ENCODE results near the gene ATXN1. TPM values are rescaled to one million over a fixed set of nuclear protein-coding genes. Genes with fewer than 3 reads are reported as not detected.
"Not testable (repeated sequence)": the region's sequence is repeated elsewhere in the genome, so short reads cannot be mapped to it uniquely, and the experiment has no call there.

Gene ATXN1
- total RNA-seq, 1 donor from 2014 or later: 3.9 TPM

- Mint-ChIP-seq H3K4me1 (no peaks in the 10 kb centered on the region), H3K36me3 (ENCODE audit: low read depth) (no peaks in the 10 kb centered on the region), H3K27me3 (ENCODE audit: low read depth) (no peaks in the 10 kb centered on the region), H3K27ac (ENCODE audit: unreplicated experiment) (no peak overlapping the region), H3K4me3 (no peak overlapping the region), H3K9me3 (no peaks in the 10 kb centered on the region)
- no peak for TF ChIP-seq CTCF (conservative IDR thresholded peaks at IDR 0.05)
- no peak for DNase-seq (ENCODE audit: low read depth, low spot score)
Observed at GRCh38 chr6:16391451-16391912, 369.8 kb downstream of the ATXN1 start.

DNA sequence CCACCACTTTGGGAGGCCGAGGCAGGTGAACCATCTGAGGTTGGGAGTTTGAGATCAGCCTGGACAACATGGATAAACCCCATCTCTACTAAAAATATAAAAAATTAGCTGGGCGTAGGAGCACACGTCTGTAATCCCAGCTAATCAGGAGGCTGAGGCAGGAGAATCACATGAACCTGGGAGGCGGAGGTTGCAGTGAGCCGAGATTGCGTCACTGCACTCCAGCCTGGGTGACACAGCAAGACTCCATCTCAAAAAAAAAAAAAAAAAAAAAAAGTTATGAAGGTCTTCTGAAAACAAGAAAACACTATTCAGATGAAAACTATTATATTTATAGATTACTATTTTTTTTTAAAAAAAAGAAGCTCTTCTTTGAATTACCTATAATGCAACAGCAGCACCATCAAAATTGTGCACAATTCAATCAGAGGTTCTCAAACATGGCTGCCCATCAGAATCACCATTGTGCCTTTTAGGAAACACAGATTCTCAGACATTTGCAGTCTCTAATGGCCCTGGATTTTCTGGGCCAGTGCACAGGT, 370.3 kb downstream of the ATXN1 start:
- not testable (repeated sequence) for H3K9me3 Mint-ChIP-seq; H3K4me1 Mint-ChIP-seq; DNase-seq (ENCODE audit: low read depth, low spot score); H3K36me3 Mint-ChIP-seq (ENCODE audit: low read depth); H3K27me3 Mint-ChIP-seq (ENCODE audit: low read depth); H3K27ac Mint-ChIP-seq (ENCODE audit: unreplicated experiment); H3K4me3 Mint-ChIP-seq

DNA sequence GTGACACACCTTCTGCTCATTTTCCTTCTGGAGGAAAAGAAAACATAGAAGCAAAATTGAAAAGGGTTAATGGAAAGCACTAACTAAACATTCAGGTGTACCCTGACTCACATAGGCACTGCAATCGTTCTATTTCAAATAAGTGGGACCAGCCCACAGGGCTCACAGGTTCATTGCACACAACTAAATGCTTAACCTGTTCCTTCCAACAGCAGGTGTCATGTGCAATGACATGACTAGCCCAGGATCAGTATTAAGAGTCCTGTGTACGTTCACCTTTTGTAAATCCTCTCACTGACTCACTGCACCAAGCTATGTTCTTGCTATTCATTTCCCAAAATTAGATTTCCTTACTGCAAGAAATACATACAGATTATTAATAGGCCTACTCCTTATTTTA, 371.6 kb downstream of the ATXN1 start:
- no peak for TF ChIP-seq CTCF (conservative IDR thresholded peaks at IDR 0.05)
- H3K27ac Mint-ChIP-seq (ENCODE audit: unreplicated experiment): no peak overlapping the region
- DNase-seq (ENCODE audit: low read depth, low spot score): no peak
- H3K4me3 Mint-ChIP-seq: no peak overlapping the region
- H3K4me1 Mint-ChIP-seq: no peaks in the 10 kb centered on the region
- H3K36me3 Mint-ChIP-seq (ENCODE audit: low read depth): no peaks in the 10 kb centered on the region
- no peaks in the 10 kb centered on the region for H3K9me3 Mint-ChIP-seq
- peaks cover 2% of the 10 kb centered on the region for H3K27me3 Mint-ChIP-seq (ENCODE audit: low read depth)

GRCh38 chr6:16388488-16388887, 372.8 kb downstream of the ATXN1 start:
- H3K27me3 Mint-ChIP-seq (ENCODE audit: low read depth): peaks cover 2% of the 10 kb centered on the region
- H3K4me3 Mint-ChIP-seq: no peak overlapping the region
- no peaks in the 10 kb centered on the region for H3K9me3 Mint-ChIP-seq
- no peak for DNase-seq (ENCODE audit: low read depth, low spot score)
- no peaks in the 10 kb centered on the region for H3K36me3 Mint-ChIP-seq (ENCODE audit: low read depth)
- H3K4me1 Mint-ChIP-seq: no peaks in the 10 kb centered on the region
- TF ChIP-seq CTCF (conservative IDR thresholded peaks at IDR 0.05): no peak
- no peak overlapping the region for H3K27ac Mint-ChIP-seq (ENCODE audit: unreplicated experiment)

- Mint-ChIP-seq H3K9me3 (no peaks in the 10 kb centered on the region), H3K27ac (ENCODE audit: unreplicated experiment) (no peak overlapping the region), H3K4me1 (no peaks in the 10 kb centered on the region), H3K27me3 (ENCODE audit: low read depth) (peaks cover 2% of the 10 kb centered on the region), H3K36me3 (ENCODE audit: low read depth) (no peaks in the 10 kb centered on the region), H3K4me3 (no peak overlapping the region)
- no peak for TF ChIP-seq CTCF (conservative IDR thresholded peaks at IDR 0.05)
- DNase-seq (ENCODE audit: low read depth, low spot score): no peak
Observed at GRCh38 chr6:16386057-16386456, 375.2 kb downstream of the ATXN1 start.

DNA sequence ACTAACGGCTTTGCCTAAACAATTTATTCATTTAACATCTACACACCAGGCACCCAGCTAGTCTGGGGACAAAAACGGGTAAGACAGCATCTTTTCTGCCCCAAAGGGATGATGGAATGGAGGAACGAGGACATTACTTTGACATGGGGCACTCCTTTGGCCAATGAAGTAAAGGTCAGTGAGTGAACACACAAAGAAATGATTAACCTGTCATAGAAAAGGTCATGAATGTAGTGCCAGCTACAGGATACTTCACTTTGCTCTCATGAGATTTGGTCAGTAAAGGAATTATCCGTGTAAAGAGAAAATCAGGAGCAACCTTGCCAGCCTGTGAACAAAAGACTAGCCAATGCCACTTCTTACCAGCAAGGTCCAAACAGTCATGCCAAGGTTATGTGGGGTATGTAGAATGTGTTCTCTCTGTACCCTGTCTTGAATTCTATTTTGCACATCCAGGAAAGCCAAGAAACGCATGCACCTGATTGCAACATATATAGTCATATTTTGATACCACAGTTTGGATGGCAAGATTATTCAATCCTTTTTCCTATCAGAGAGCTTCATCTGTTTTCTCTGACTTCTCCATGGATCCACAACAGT, 377.6 kb downstream of the ATXN1 start:
- Mint-ChIP-seq H3K27ac (ENCODE audit: unreplicated experiment) (no peak overlapping the region), H3K4me1 (no peaks in the 10 kb centered on the region), H3K9me3 (no peaks in the 10 kb centered on the region), H3K36me3 (ENCODE audit: low read depth) (no peaks in the 10 kb centered on the region), H3K27me3 (ENCODE audit: low read depth) (peaks cover 2% of the 10 kb centered on the region), H3K4me3 (no peak overlapping the region)
- TF ChIP-seq CTCF (conservative IDR thresholded peaks at IDR 0.05): no peak
- DNase-seq (ENCODE audit: low read depth, low spot score): no peak

DNA sequence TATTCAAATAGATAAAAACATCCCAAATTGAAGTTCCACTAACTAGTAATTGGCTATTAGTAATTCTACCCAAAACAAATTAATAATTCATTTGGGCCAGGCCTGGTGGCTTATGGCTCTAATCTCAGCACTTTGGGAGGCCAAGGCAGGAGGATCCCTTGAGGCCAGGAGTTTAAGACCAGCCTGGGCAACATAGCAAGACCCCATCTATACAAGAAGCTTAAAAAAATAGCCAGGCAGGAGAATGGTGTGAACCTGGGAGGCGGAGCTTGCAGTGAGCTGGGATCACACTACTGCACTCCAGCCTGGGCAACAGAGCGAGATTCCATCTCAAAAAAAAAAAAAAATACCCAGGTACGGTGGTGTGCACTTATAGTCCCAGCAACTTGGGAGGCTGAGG, 379.3 kb downstream of the ATXN1 start:
- not testable (repeated sequence) for H3K27ac Mint-ChIP-seq (ENCODE audit: unreplicated experiment); H3K4me3 Mint-ChIP-seq; H3K4me1 Mint-ChIP-seq; H3K36me3 Mint-ChIP-seq (ENCODE audit: low read depth); DNase-seq (ENCODE audit: low read depth, low spot score); H3K27me3 Mint-ChIP-seq (ENCODE audit: low read depth); H3K9me3 Mint-ChIP-seq
